Fibroblast of villous mesenchyme (primary cell): ENCODE measurements around the gene NRIP2. TPM values are rescaled to one million over a fixed set of nuclear protein-coding genes. Genes with fewer than 3 reads are reported as not detected.
"Not testable (repeated sequence)": the region's sequence is repeated elsewhere in the genome, so short reads cannot be mapped to it uniquely, and the experiment has no call there.

Source experiments
- DNase-seq: peaks from one replicate; pipeline ENCODE4 v3.0.0-alpha.2; 2010; ENCODE audit warnings: low read depth
- H3K4me3 ChIP-seq: 2 replicates; pipeline ENCODE4 v1.5.1; 2011; ENCODE audit warnings: low read depth, mild to moderate bottlenecking, low read length
- total RNA-seq: library from RNA; depleted of rRNA; stranded (reverse); fragments of >200 nt; gene quantifications from 2 replicates; pipeline ENCODE4 v1.2.3, GENCODE V29; 2012
- TF ChIP-seq, protein P1 (sequence below): IDR thresholded peaks from 2 replicates; pipeline ENCODE4 v1.5.1; 2012; ENCODE audit warnings: low read depth, mild to moderate bottlenecking, low read length; ENCODE audit not compliant: insufficient read depth

The NRIP2 gene, protein sequence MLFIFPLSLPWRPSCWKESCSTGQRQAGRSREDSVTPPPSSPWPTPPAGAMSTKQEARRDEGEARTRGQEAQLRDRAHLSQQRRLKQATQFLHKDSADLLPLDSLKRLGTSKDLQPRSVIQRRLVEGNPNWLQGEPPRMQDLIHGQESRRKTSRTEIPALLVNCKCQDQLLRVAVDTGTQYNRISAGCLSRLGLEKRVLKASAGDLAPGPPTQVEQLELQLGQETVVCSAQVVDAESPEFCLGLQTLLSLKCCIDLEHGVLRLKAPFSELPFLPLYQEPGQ
- under 0.01 and 0.86 TPM in 2 replicates for total RNA-seq

DNA sequence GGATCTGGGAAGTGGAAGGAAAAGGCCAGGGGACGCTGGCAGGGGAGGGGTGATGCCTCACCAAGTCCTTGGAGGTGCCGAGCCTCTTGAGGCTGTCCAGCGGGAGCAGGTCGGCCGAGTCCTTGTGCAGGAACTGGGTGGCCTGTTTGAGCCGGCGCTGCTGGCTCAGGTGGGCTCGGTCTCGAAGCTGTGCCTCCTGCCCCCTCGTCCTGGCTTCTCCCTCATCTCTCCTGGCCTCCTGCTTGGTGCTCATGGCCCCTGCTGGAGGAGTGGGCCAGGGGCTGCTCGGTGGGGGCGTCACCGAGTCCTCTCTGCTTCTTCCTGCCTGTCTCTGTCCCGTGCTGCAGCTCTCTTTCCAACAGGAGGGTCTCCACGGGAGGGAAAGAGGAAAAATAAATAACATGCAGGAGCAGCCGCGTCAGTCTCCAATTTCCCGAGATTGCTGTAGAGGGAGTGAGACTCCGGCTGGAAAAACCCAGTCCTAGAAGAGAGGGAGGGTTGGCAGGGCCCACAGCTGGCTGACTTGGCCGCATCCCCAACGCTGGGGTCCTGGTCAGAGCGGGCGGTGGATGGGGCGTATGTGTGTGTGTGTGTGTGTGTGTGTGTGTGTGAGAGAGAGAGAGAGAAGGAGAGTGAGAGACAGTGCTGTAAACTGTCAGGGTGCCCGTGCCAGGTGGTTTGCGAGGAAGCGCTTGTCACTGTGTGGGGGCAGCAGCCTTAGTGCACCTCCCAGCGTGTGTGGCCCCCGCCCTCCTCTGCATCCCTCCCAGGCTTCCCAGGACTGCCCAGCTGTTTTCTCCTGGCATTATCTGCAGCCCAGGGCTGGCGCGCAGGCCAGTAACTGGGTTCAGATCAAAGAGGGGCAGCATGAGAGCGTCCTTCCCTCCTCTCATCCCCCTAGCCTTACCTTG is at the start of gene NRIP2:
NRIP2 (minus strand) TSS at position 455 of the 911 bp plus-strand sequence; CDS start at position 403, 52 bp downstream.
- no peak within 1 kb of the TSS for H3K4me3 ChIP-seq
- TF ChIP-seq, protein P1, sequence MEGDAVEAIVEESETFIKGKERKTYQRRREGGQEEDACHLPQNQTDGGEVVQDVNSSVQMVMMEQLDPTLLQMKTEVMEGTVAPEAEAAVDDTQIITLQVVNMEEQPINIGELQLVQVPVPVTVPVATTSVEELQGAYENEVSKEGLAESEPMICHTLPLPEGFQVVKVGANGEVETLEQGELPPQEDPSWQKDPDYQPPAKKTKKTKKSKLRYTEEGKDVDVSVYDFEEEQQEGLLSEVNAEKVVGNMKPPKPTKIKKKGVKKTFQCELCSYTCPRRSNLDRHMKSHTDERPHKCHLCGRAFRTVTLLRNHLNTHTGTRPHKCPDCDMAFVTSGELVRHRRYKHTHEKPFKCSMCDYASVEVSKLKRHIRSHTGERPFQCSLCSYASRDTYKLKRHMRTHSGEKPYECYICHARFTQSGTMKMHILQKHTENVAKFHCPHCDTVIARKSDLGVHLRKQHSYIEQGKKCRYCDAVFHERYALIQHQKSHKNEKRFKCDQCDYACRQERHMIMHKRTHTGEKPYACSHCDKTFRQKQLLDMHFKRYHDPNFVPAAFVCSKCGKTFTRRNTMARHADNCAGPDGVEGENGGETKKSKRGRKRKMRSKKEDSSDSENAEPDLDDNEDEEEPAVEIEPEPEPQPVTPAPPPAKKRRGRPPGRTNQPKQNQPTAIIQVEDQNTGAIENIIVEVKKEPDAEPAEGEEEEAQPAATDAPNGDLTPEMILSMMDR = peak; percentile 22
- DNase-seq = peak; percentile 76

DNA sequence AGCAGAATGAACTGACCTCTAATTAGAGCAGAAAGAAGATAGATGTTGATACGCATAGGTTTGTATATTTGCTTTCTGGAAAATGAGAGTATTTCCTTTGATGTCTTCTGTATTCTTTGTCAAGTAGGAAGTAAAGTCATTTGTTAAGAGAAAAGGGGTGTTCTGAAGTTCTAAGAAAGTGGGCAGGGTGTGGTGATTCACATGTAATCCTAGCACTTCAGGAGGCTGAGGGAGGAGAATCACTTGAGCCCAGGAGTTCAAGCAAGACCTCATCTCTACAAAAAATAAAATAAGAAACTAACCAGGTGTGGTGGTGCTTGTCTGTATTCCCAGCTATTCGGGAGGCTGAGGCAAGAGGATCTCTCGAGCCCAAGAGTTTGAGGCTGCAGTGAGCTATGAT is 45.0 kb upstream of the NRIP2 start:
- TF ChIP-seq, protein P1 = no peak
- H3K4me3 ChIP-seq = no peak overlapping the region
- DNase-seq = no peak

DNA sequence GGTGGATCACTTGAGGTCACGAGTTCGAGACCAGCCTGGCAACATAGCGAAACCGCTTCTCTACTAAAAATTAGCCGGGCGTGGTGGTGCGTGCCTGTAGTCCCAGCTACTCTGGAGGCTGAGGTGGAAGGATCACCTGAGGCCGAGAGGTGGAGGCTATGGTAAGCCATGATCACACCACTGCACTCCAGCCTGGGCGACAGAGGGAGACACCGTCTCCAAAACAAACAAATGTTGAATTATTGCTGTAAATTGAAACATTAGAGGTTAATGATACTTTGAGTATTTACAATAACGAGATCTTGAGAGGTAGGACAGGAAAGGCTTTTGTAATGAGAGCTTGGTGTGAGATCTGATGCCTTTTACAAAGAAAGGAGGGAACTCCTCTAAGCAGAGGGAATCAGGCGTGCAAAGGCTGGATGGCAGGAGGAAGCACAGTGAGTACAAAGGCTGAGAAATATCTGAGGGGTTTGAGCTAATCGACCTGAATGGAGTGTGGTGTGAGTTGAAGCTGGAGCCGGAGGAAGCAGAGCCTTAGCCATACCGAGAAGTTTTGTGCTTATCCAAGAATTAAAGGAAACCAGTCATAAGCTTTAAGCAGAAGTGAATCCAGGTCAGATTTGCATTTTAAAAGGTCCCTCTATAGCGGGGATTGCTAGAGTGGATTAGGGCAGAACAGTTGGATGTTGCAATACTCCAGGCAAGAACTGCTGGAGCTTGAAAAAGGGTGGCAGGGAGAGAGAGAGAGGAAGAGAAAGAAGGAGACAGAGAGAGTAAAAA is 43.3 kb upstream of the NRIP2 start:
- peak; percentile 86 for DNase-seq
- TF ChIP-seq, protein P1 = no peak
- peak overlapping the region; percentile 82 for H3K4me3 ChIP-seq

DNA sequence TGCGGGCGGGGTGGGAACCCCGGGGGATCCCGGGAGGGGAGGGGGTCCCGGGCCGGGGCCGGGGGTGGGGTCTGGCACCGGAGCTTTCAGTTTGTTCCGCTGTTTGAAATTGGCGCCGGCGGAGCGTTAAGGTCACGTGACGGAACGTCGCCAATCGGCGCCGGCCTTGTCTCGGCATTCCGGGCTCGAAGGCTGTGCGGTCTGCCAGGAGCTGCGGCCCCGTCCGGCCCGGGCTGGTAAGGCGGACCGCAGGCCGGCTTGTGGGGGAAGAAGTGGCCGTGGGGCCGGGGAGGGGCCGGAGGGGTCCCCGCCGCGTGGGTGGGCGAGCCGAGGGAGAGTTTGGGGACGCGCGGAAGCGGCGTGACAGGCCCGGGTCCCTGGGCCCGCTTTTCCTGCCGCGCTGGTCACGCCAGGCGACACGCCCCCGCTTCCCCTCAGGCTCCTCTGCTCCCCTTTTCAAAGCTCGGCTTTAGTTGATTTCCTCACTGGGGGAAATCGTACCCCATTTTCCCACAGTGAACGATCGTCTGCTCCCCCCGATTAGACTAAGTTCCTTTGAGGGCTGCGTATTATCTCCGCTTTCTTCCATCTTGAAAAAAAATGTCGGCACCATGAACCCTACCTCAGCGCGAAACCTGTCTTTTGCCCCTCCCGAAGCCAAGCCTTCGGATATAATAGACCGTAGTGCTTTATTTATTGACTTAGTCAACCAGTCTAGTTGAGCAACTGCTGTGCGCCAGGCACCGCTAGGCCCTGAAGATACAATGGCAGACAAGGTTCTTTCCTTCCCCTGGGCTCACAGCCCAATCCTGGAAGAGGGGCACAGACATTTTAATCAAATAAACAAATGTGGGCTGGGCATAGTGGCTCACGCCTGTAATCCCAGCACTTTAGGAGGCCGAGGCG is 42.5 kb upstream of the NRIP2 start, which contains the start of the genes FOXM1 and RHNO1:
FOXM1 (minus strand) TSS at position 128 of the 906 bp plus-strand sequence. CDS start 2,696 bp downstream, outside the sequence.
RHNO1 (plus strand) TSS at position 177 of the 906 bp plus-strand sequence. CDS start 8,144 bp downstream, outside the sequence.
- TF ChIP-seq, protein P1 = peak; percentile 6
- peak within 1 kb of the TSS; percentile 82 for H3K4me3 ChIP-seq
- DNase-seq = peak; percentile 89

DNA sequence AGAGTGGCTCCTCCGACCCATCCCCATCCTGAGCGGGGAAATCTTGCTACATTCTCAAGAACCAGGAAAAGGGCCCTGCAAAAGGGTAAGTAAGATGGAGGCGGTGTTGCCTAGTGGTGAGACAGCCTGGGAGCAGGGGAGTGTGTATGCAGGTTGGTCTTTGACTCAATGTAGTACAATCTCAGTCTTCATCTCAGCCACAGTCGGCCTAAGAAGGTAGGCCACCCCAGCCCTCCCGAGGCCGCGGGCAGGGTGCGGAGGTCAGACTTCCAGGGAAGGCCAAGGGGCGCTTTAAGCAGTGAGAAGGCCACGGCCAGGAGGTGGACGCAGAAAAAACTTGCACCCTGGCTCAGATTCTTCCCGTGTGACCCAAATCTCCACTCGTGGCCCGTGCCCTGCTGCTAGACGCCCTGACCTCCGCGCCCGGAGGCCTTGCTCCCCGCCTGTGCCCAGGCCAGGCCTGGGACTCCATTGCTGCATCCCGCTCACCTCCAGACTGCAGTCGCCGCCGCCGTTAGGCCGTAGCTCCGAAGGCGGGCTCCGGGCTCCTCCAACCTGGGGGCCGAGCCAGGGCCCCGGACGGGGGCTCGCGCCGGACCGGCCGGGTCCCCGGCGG is 41.7 kb upstream of the NRIP2 start:
- DNase-seq = peak; percentile 35
- H3K4me3 ChIP-seq = peak overlapping the region; percentile 82
- TF ChIP-seq, protein P1 = no peak

DNA sequence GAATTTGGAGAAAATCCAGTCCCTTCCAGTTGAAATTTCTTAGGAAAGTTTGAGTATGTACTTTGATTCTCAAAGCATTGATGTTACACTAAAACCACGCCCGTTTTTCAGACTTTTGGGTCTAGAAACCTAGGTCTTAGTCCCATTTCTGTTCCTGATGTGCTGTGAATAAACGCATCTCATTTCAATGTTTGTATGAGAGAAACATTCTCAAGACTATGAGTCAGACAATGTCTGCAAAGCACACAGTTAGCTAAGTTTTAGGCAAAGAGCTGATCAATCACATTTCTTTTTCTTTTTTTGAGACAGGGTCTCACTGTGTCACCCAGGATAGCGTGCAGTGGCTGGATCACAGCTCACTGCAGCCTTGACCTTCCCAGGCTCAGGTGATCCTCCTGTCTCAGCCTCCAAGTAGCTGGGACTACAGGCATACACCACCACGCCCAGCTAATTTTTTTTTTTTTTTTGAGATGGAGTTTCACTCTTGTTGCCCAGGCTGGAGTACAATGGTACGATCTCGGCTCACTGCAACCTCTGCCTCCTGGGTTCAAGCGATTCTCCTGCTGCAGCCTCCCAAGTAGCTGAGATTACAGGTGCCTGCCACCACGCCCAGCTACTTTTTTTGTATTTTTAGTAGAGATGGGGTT is 34.3 kb upstream of the NRIP2 start:
- not testable (repeated sequence) for DNase-seq, H3K4me3 ChIP-seq
